Measurements from ENCODE around the gene NKX1-1. TPM values are rescaled to one million over a fixed set of nuclear protein-coding genes. Genes with fewer than 3 reads are reported as not detected.

Gene NKX1-1
- total RNA-seq = not detected in 2 replicates

GRCh38 chr4:1406394-1406980 lies at the start of gene NKX1-1:
Gene NKX1-1 (minus strand): TSS chr4:1406442. CDS start chr4:1406442, 0 bp downstream.
- no peak for TF ChIP-seq CTCF (IDR thresholded peaks at IDR 0.05; ENCODE audit: extremely low read depth, low read depth, low read length)
- Histone ChIP-seq H3K4me2 (ENCODE audit: insufficient read depth, low read length) (no peak within 1 kb of the TSS), H3K79me2 (ENCODE audit: insufficient read depth, low read length) (no peaks in the 10 kb centered on the region), H2AFZ (ENCODE audit: low read length) (no peak within 1 kb of the TSS), H3K36me3 (ENCODE audit: insufficient read depth, low read length) (no peaks in the 10 kb centered on the region), H4K20me1 (ENCODE audit: insufficient read depth, low read length) (peaks cover 4% of the 10 kb centered on the region), H3K27me3 (ENCODE audit: insufficient read depth, low read length) (peaks cover 61% of the 10 kb centered on the region), H3K4me1 (ENCODE audit: insufficient read depth, low read length) (no peaks in the 10 kb centered on the region), H3K4me3 (ENCODE audit: insufficient read depth, low read length) (no peak within 1 kb of the TSS), H3K9me3 (ENCODE audit: low read depth, low read length) (no peaks in the 10 kb centered on the region), H3K27ac (ENCODE audit: low read depth, low read length) (no peak within 1 kb of the TSS)
- peak; percentile 84 for DNase-seq (ENCODE audit: insufficient read length, low spot score, missing footprints)

- no peaks in the 10 kb centered on the region for H3K79me2 ChIP-seq (ENCODE audit: insufficient read depth, low read length)
- no peak overlapping the region for H2AFZ ChIP-seq (ENCODE audit: low read length)
- DNase-seq (ENCODE audit: insufficient read length, low spot score, missing footprints) = peak; percentile 11
- H3K27ac ChIP-seq (ENCODE audit: low read depth, low read length) = no peak overlapping the region
- no peaks in the 10 kb centered on the region for H3K36me3 ChIP-seq (ENCODE audit: insufficient read depth, low read length)
- peaks cover 7% of the 10 kb centered on the region for H3K27me3 ChIP-seq (ENCODE audit: insufficient read depth, low read length)
- no peak overlapping the region for H3K4me3 ChIP-seq (ENCODE audit: insufficient read depth, low read length)
- no peaks in the 10 kb centered on the region for H4K20me1 ChIP-seq (ENCODE audit: insufficient read depth, low read length)
- no peaks in the 10 kb centered on the region for H3K4me1 ChIP-seq (ENCODE audit: insufficient read depth, low read length)
- no peak overlapping the region for H3K4me2 ChIP-seq (ENCODE audit: insufficient read depth, low read length)
- H3K9me3 ChIP-seq (ENCODE audit: low read depth, low read length) = no peaks in the 10 kb centered on the region
- TF ChIP-seq CTCF (IDR thresholded peaks at IDR 0.05; ENCODE audit: extremely low read depth, low read depth, low read length) = no peak
Observed at GRCh38 chr4:1453731-1454130, 47.5 kb upstream of the NKX1-1 start.

- Histone ChIP-seq H3K4me3 (ENCODE audit: insufficient read depth, low read length) (no peak overlapping the region), H3K9me3 (ENCODE audit: low read depth, low read length) (no peaks in the 10 kb centered on the region), H3K36me3 (ENCODE audit: insufficient read depth, low read length) (no peaks in the 10 kb centered on the region), H3K79me2 (ENCODE audit: insufficient read depth, low read length) (no peaks in the 10 kb centered on the region), H3K4me2 (ENCODE audit: insufficient read depth, low read length) (no peak overlapping the region), H4K20me1 (ENCODE audit: insufficient read depth, low read length) (no peaks in the 10 kb centered on the region), H3K27me3 (ENCODE audit: insufficient read depth, low read length) (no peaks in the 10 kb centered on the region), H3K27ac (ENCODE audit: low read depth, low read length) (no peak overlapping the region), H3K4me1 (ENCODE audit: insufficient read depth, low read length) (no peaks in the 10 kb centered on the region), H2AFZ (ENCODE audit: low read length) (no peak overlapping the region)
- DNase-seq (ENCODE audit: insufficient read length, low spot score, missing footprints) = no peak
- TF ChIP-seq CTCF (IDR thresholded peaks at IDR 0.05; ENCODE audit: extremely low read depth, low read depth, low read length) = no peak
Observed at GRCh38 chr4:1452431-1453051, 46.3 kb upstream of the NKX1-1 start.

DNA sequence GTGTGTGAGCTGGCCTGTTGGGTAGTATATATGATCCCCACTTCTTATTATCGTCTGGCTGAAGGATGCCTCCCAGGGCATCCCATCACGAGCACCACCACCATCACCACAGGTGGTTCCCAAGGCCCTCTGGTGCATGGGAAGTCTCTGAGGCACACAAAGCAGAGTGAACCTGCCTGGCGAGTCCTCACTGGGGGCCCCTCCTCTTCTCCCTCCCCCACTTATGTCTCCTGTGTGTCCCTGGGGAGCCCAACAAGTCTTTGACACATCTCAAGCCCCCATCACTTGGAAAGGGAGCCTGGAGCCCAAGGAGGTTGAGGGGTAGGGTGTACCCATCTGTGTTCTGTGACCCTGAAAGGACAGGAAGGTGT lies 45.5 kb upstream of the NKX1-1 start:
- no peak overlapping the region for H3K4me3 ChIP-seq (ENCODE audit: insufficient read depth, low read length)
- H3K9me3 ChIP-seq (ENCODE audit: low read depth, low read length) = no peaks in the 10 kb centered on the region
- no peak overlapping the region for H2AFZ ChIP-seq (ENCODE audit: low read length)
- no peaks in the 10 kb centered on the region for H3K4me1 ChIP-seq (ENCODE audit: insufficient read depth, low read length)
- peak; percentile 30 for DNase-seq (ENCODE audit: insufficient read length, low spot score, missing footprints)
- TF ChIP-seq CTCF (IDR thresholded peaks at IDR 0.05; ENCODE audit: extremely low read depth, low read depth, low read length) = no peak
- no peak overlapping the region for H3K27ac ChIP-seq (ENCODE audit: low read depth, low read length)
- no peaks in the 10 kb centered on the region for H3K79me2 ChIP-seq (ENCODE audit: insufficient read depth, low read length)
- no peaks in the 10 kb centered on the region for H3K36me3 ChIP-seq (ENCODE audit: insufficient read depth, low read length)
- no peaks in the 10 kb centered on the region for H4K20me1 ChIP-seq (ENCODE audit: insufficient read depth, low read length)
- H3K27me3 ChIP-seq (ENCODE audit: insufficient read depth, low read length) = no peaks in the 10 kb centered on the region
- H3K4me2 ChIP-seq (ENCODE audit: insufficient read depth, low read length) = no peak overlapping the region
